NCI-H2227 (cell line): ENCODE measurements around the gene LCN2.
"Not testable (repeated sequence)": the region's sequence is repeated elsewhere in the genome, so short reads cannot be mapped to it uniquely, and the experiment has no call there.

ENCODE experiments used
- DNase-seq: peaks from one replicate; lab custom pipeline; 2025; ENCODE audit not compliant: unreplicated experiment; lab: John Stamatoyannopoulos, UW

The LCN2 gene

DNA sequence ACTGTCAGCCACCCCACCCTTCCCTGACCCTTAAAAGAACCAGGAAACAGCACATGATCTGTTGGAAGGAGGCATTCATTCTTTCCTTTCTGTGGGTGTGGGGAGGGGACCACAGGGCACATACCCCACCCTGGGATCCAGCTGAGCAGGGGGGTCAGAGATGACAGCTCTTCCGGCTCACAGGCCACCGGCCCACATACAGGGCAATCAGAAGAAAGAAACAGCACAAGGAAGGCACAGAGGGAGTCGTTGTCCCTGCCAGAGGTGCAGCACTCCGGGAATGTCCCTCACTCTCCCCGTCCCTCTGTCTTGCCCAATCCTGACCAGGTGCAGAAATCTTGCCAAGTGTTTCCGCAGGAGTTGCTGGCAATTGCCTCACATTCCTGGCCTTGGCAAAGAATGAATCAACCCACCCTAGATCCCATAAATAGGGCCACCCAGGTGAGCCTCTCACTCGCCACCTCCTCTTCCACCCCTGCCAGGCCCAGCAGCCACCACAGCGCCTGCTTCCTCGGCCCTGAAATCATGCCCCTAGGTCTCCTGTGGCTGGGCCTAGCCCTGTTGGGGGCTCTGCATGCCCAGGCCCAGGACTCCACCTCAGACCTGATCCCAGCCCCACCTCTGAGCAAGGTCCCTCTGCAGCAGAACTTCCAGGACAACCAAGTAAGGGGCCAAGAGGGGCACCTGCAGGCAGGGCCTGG is at the start of gene LCN2:
LCN2 (plus strand) TSS at position 453 of the 701 bp plus-strand sequence; CDS start at position 526, 73 bp downstream.
- DNase-seq: no peak

DNA sequence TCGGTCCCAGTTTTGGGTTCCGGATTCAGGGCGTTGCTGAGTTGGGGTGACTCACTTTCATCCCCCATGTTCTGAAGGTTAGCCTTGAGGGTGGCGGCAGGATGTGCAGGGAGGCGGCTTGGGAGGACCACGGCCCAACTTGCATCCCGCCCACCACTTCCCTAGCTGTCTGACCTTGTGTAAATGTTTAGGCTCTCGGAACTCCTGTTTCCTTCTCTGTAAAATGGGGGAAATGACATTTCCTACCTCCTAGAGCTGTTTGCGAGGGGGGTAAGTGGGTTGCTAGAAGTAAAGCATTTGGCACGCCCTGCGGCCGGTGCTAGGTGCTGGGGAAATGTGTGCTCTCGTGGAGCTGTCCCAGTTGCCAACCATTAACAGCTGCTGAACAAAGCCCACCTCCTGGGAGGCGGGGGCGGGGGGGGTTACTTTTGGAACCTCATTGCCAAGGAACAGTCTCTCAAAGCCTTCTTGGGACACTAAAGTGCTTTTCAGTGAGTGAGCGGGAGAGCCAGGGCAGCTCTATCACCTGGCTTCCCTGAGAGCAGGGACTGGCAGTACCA is 49.2 kb upstream of the LCN2 start:
- DNase-seq: no peak

DNA sequence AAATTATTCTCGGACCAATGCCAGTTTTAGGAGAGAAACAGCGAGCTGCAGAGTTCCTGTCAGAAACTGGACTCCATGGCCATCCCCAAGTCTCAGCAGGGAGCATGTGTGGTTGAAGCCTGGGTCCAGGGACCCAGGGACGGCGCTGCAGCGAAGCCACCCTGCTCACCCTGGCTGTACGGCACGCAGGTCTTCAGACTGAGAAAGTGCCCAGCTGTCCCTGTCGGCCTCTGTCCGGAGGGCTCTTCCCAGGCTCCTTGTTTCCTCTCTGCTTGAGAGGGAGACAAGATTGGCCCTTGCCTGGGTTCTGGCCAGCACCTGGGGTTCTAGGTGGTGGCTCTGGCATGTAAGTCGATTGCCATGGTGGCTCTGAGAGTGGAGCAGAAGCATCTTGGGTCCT is 48.7 kb upstream of the LCN2 start:
- DNase-seq: no peak

DNA sequence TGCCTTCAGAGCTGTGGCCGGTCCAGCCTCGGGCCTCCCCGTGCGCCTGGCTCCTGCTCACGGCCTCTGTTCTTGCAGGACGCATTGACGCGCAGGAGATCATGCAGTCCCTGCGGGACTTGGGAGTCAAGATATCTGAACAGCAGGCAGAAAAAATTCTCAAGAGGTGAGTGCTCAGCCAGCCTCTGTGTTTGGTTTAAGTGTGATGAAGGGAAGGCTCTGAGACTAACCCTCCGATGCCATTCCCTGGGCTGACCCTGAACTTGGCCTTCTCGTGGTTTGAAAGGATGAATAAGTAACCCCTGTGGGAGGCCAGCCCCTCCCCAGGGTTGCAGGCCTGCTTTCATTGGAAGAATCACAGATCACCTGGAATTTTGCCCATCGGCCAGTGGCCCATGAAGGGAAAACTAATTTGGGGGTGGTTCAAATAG is 48.0 kb upstream of the LCN2 start:
- no peak for DNase-seq

DNA sequence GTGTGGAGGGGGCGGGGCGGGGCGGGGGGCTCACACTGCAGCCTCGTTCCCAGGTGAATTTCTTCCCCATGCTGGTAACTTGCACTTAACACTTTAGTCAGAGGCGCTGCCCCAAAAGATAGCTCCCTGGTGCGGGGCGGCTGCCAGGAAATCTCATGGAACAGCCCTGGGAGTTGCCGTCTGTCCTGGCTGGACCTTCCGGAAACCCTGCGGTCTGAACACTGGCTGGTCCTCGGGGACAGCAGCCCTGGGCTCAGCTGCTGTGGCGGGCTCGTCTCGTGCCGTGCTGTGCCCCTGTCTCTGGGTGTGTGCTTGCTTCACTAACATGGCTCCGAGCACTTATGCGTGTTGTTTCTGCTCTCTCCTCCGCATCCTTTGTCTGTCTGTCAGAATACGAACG is 47.6 kb upstream of the LCN2 start:
- DNase-seq: no peak

- DNase-seq: no peak
Measured at GRCh38 chr9:128102196-128102595, 47.1 kb upstream of the LCN2 start.

- no peak for DNase-seq
Measured at GRCh38 chr9:128102861-128103588, 46.2 kb upstream of the LCN2 start.

DNA sequence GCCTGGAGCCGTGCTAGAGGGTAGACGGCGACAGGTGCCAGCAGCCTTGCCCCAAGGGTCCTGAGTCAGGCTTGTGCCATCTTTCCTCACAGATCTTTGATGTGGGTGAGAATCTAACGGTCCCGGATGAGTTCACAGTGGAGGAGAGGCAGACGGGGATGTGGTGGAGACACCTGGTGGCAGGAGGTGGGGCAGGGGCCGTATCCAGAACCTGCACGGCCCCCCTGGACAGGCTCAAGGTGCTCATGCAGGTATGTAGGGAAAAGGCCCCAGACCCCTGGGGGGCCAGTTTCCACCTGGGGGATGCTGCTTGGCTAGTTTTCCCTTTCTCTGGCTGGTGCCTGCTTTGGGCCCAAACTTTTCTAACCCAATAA is 45.7 kb upstream of the LCN2 start:
- no peak for DNase-seq

DNA sequence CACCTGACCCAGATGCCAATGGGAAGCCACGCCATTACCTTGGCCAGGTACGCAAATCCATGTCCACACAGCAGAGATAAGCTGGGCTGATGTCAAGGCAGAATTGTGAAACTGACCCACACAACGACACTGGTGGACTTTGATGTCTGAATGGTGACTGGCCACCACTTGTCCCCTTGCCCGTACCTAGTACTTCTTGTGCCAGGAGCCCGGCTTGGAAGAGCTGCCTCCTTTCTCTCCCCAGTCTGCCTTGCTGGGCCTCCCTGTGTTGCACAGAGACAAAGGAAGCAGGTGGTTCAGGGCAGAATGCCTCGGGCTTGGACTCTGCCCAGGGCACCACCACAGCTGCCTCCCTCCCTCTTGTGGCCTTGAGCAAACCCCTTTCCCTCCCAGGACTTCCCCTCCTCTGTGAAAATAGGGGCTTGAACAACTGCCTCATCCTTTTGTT is 45.1 kb upstream of the LCN2 start:
- no peak for DNase-seq

DNA sequence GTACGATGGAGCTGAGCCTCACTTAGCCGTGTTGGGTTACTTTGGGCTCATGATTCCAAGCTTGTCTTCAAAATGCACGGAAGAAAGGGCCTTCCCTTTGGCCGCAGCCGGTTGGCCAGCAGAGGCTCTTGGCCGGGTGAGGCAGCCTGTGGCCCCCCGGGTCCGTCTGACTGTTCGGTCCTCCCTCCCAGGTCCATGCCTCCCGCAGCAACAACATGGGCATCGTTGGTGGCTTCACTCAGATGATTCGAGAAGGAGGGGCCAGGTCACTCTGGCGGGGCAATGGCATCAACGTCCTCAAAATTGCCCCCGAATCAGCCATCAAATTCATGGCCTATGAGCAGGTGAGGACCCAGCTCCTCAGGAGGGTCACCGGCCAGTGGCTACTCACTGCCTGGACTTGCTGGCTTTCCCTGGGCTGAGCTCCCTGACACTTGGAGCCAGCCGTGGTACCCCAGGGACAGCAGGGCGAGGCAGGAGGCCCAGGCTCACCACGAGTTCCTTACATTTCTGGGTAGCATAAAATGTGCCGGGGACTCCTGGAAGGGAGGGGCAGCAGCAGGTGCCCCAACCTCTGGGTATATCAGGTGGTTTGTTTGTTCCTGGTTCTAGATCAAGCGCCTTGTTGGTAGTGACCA is 43.6 kb upstream of the LCN2 start:
- DNase-seq: no peak

- no peak for DNase-seq
Measured at GRCh38 chr9:128106181-128106939, 42.9 kb upstream of the LCN2 start.

GRCh38 chr9:128106940-128107467 is 42.2 kb upstream of the LCN2 start:
- no peak for DNase-seq

DNA sequence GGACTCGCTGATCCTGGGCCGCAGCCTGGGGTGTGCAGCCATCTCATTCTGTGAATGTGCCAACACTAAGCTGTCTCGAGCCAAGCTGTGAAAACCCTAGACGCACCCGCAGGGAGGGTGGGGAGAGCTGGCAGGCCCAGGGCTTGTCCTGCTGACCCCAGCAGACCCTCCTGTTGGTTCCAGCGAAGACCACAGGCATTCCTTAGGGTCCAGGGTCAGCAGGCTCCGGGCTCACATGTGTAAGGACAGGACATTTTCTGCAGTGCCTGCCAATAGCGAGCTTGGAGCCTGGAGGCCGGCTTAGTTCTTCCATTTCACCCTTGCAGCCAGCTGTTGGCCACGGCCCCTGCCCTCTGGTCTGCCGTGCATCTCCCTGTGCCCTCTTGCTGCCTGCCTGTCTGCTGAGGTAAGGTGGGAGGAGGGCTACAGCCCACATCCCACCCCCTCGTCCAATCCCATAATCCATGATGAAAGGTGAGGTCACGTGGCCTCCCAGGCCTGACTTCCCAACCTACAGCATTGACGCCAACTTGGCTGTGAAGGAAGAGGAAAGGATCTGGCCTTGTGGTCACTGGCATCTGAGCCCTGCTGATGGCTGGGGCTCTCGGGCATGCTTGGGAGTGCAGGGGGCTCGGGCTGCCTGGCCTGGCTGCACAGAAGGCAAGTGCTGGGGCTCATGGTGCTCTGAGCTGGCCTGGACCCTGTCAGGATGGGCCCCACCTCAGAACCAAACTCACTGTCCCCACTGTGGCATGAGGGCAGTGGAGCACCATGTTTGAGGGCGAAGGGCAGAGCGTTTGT is 41.6 kb upstream of the LCN2 start:
- no peak for DNase-seq

DNA sequence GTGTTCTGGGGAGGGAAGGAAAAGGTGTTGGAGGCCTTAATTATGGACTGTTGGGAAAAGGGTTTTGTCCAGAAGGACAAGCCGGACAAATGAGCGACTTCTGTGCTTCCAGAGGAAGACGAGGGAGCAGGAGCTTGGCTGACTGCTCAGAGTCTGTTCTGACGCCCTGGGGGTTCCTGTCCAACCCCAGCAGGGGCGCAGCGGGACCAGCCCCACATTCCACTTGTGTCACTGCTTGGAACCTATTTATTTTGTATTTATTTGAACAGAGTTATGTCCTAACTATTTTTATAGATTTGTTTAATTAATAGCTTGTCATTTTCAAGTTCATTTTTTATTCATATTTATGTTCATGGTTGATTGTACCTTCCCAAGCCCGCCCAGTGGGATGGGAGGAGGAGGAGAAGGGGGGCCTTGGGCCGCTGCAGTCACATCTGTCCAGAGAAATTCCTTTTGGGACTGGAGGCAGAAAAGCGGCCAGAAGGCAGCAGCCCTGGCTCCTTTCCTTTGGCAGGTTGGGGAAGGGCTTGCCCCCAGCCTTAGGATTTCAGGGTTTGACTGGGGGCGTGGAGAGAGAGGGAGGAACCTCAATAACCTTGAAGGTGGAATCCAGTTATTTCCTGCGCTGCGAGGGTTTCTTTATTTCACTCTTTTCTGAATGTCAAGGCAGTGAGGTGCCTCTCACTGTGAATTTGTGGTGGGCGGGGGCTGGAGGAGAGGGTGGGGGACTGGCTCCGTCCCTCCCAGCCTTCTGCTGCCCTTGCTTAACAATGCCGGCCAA is 40.8 kb upstream of the LCN2 start:
- DNase-seq: no peak

DNA sequence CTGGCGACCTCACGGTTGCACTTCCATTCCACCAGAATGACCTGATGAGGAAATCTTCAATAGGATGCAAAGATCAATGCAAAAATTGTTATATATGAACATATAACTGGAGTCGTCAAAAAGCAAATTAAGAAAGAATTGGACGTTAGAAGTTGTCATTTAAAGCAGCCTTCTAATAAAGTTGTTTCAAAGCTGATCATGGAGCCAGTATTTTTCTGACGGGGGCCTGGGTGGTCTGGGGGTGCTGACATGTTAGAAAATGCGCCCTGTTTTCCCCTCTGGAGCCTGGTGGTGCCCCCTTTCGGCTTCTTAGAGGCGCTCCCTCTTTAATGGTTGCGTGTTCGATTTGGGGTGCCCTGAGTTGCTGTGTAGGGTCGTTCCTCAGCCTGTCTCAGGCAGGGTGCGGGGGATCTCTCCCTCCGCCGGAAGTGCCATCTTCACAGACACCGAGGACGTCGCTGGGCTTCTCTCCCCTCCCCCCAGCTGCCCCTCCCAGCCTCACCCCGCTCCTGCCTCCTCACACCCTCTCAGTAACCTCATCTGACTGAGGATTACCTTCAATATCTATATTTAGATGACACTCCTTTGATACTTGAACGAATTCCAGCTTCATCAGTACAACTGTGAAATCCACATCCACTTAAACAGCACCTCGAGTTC is 40.1 kb upstream of the LCN2 start:
- no peak for DNase-seq

DNA sequence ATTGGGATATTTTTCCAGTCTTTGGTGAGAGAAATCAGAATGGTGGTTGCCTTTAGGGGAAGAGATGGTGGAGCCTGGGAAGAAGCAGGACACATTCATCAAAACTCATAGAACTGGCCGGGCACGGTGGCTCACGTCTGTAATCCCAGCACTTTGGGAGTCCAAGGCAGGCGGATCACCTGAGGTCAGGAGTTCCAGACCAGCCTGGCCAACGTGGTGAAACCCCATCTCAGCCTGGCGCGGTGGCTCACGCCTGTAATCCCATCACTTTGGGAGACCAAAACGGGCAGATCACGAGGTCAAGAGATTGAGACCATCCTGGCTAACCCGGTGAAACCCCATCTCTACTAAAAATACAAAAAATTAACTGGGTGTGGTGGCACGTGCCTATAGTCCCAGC is 37.5 kb upstream of the LCN2 start:
- DNase-seq: not testable (repeated sequence)

DNA sequence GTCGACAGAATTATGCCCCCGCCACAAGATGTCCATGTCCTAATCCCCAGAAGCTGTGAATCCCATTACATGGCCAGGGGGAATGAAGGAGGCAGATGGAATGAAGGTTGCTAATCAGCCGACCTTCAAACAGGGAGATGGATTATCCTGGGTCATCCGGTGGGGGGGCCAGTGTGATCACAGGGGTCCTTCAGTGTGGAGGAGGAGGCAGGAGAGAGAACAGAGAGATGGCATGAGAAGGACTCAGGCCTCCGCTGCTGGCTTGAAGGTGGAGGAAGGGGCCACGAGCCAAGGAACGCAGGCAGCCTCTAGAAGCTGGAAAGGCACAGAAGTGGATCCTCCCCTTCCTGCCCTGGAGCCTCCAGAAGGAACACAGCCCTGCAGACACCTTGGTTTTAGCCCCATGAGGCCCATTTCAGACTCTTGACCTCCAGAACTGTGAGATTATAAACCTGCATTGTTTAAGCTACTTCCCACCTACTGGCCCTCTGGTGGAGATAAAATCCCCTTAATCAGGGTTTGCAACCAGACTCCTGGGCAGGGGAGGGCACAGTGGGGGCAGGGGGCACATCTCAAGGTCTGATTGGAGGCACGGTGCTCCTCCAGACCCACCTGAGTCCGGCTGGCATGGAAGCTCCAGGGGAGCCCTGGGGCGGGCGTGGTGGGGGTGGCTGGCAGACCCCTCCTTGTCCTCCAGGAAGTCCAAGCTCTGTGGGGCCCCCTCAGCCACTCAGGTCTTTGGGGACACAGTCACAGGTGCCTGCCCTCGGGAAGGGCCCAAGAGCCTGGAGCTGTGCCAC is 35.5 kb upstream of the LCN2 start:
- no peak for DNase-seq
